Ovary (tissue), 9 donors: ENCODE data around the gene IL4I1. TPM values are rescaled to one million over a fixed set of nuclear protein-coding genes. Genes with fewer than 3 reads are reported as not detected.

Experiments
- DNase-seq, 5 donors: peaks; one replicate each; pipeline ENCODE4 v3.0.0-alpha.2; 2019 to 2020
- H3K27ac ChIP-seq, 2 donors: fragments of 200-600 bp; one replicate each; pipeline versions ENCODE4 v1.5.1 to v1.8.0; 2019 to 2022
- H3K27me3 ChIP-seq: fragments of 200-600 bp; one replicate; pipeline ENCODE4 v1.8.0; 2022
- H3K36me3 ChIP-seq: fragments of 200-600 bp; sonication (generic); one replicate; pipeline ENCODE4 v1.5.1; 2019
- H3K4me1 ChIP-seq: one replicate; pipeline ENCODE4 v1.8.1; 2013; ENCODE audit warnings: mild to moderate bottlenecking, moderate library complexity; ENCODE audit not compliant: insufficient read depth
- H3K4me3 ChIP-seq: fragments of 200-600 bp; sonication (generic); one replicate; pipeline ENCODE4 v1.5.1; 2017
- H3K9me3 ChIP-seq, 2 donors: fragments of 200-600 bp in 1 of 2; sonication (generic) in 1 of 2; one replicate each; pipeline versions ENCODE4 v1.5.1 to v1.8.1; 2013 to 2019; ENCODE audit warnings: mild to moderate bottlenecking in 1 of 2, moderate library complexity in 1 of 2
- EP300 ChIP-seq: sonication (generic); formaldehyde crosslinking; IDR thresholded peaks from one replicate; pipeline ENCODE4 v1.6.1; 2017; ENCODE audit warnings: antibody characterized with exemption
- POLR2A ChIP-seq: fragments of 450-650 bp; IDR thresholded peaks from one replicate; pipeline ENCODE4 v1.6.1; 2017; ENCODE audit warnings: antibody characterized with exemption, mild to moderate bottlenecking, moderate library complexity
- WGBS, 3 donors: extraction: QIAGEN DNeasy Blood & Tissue Kit in 1 of 3; methylation state at CpG; one replicate each; pipeline versions ENCODE4 v1.1.5 to v1.1.7; 2013 to 2017; 5-methylcytosine and 5-hydroxymethylcytosine counted together
- intact Hi-C, 4 donors: fragments of 100-400 bp; cut with DNase I; formaldehyde crosslinking; loops; one replicate each; pipeline versions ENCODE4 v1.11.0 to v1.15.1; 2022 to 2023
- polyA plus RNA-seq, 2 donors: library from polyadenylated mRNA; stranded (reverse); fragments of 200-250 nt in 1 of 2; fragments of 350-450 nt in 1 of 2; fragmentation: Illumina TruSeq in 1 of 2; extraction: RNeasy Lipid Tissue Mini Kit (QIAGEN cat#74804) in 1 of 2; gene quantifications; one replicate each; pipeline ENCODE4 v1.2.3, GENCODE V29; 2013 to 2014
- total RNA-seq, 7 donors: library from RNA; depleted of rRNA in 2 of 7; stranded (reverse); fragments of >200 nt in 2 of 7; fragmentation: NEBNext Ultra II Directional in 3 of 7; extraction: Animal tissue kit (Norgen Biotek cat#: 25700) in 3 of 7; gene quantifications; one replicate each; pipeline versions ENCODE4 v1.1.0 to v1.2.4, GENCODE V29; 2016 to 2023
- TF ChIP-seq, protein P1 (sequence below), 3 donors: fragments of 450-650 bp in 2 of 3; fragments of 200-600 bp in 1 of 3; IDR thresholded peaks; one replicate each; pipeline versions ENCODE4 v1.5.1 to v1.8.0; 2016 to 2022; ENCODE audit warnings: antibody characterized with exemption in 3 of 3, mild to moderate bottlenecking in 1 of 3
- donor health status: DM: no; HTN: no; CAD: no; lungs with moderate emphysema.
- donor health status: DM: no; HTN: no; CAD: no.
- donor health status: Bipolar disorder and iron deficiency.
- donor health status: DM: yes; HTN: yes; CAD: no.
- donor health status: DM: no; HTN: no; CAD: no.
- donor health status: DM: yes; HTN: yes; CAD: no.

The IL4I1 gene
- total and polyA plus RNA-seq, 9 donors: 0.24 to 4.3 (median 1.0) TPM; not detected in 1

DNA sequence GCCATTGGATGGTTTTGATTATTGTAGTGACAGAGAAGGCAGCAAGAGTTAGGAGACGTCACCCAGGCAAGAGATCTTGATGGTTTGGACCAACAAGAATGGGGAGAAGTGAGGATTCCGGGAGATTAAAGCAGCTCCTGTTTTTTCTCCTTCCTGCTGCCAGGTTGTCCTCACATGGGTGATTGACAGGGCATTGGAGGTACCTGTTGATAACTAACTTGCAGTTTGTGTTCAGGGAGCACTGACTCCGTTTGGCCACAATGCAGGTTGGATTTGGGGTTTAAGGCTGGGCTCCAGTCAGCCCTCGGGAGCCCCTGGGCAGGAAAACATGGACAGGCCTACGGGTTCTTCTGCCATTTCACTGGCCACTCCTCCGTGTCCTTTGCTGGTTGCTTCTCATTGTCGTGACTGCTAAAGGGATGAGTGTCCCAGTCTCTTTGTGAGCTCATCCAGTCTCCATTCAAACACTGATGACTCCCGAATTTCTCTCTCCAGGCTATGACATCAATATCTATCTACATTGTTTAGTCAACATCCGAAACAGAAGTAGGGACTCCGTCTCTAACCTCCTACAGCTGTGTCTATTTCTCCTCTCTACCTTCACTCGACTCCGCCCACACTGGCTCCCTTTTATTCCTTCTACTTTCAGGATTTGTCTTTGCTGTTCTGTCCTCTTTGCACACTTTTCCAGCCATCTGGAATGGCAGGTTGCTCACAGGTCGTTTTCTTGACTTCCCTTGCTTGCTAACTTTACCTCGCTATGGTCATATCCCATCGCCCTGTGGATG is 47.1 kb downstream of the IL4I1 start:
- no peaks in the 10 kb centered on the region for H3K27me3 ChIP-seq
- H3K4me3 ChIP-seq: no peak overlapping the region
- TF ChIP-seq, protein P1, sequence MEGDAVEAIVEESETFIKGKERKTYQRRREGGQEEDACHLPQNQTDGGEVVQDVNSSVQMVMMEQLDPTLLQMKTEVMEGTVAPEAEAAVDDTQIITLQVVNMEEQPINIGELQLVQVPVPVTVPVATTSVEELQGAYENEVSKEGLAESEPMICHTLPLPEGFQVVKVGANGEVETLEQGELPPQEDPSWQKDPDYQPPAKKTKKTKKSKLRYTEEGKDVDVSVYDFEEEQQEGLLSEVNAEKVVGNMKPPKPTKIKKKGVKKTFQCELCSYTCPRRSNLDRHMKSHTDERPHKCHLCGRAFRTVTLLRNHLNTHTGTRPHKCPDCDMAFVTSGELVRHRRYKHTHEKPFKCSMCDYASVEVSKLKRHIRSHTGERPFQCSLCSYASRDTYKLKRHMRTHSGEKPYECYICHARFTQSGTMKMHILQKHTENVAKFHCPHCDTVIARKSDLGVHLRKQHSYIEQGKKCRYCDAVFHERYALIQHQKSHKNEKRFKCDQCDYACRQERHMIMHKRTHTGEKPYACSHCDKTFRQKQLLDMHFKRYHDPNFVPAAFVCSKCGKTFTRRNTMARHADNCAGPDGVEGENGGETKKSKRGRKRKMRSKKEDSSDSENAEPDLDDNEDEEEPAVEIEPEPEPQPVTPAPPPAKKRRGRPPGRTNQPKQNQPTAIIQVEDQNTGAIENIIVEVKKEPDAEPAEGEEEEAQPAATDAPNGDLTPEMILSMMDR (IDR thresholded peaks at IDR 0.05): no peak
- TF ChIP-seq POLR2A (no peak), EP300 (no peak)
- intact Hi-C loops: loop anchor here in 1 of 4 donors (5.0 kb wide), 1 partner anchor 32 kb away; the partner anchor contains the start of gene MED25
- DNase-seq: no peak
- 89 to 93% (median 89%) methylated on average over 15 of the region's 15 CpGs for WGBS, 3 donors
- no peaks in the 10 kb centered on the region for H3K36me3 ChIP-seq
- peaks cover 5% of the 10 kb centered on the region for H3K4me1 ChIP-seq
- no peaks in the 10 kb centered on the region for H3K9me3 ChIP-seq
- no peak overlapping the region for H3K27ac ChIP-seq

DNA sequence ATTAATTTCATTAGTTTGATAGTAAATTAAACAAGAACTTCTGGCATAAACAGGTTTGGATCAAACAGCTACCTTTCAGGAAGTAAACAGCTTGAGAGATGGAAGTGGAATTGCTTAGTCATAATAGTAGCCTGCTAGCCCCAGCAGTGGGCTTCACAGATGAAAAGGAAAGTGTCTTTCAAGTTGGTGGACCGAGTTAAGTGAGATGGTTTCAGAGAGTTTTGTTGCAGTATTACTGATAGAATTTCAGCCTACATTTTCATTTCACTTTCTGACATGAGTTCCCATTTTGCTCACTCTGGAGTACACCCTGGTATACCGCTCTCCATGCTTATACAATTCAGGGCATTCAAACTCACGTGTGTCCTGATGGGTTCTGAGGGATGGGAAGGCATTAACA is 47.7 kb downstream of the IL4I1 start:
- no peak for TF ChIP-seq EP300
- TF ChIP-seq, protein P1 (IDR thresholded peaks at IDR 0.05): no peak
- TF ChIP-seq POLR2A: no peak
- no peaks in the 10 kb centered on the region for H3K36me3 ChIP-seq
- H3K4me3 ChIP-seq: no peak overlapping the region
- H3K9me3 ChIP-seq: no peaks in the 10 kb centered on the region
- H3K27ac ChIP-seq: no peak overlapping the region
- peaks cover 5% of the 10 kb centered on the region for H3K4me1 ChIP-seq
- intact Hi-C loops: no loop called here
- DNase-seq: no peak
- WGBS, 3 donors: 89 to 94% (median 89%) methylated on average over 3 of the region's 3 CpGs
- no peaks in the 10 kb centered on the region for H3K27me3 ChIP-seq

DNA sequence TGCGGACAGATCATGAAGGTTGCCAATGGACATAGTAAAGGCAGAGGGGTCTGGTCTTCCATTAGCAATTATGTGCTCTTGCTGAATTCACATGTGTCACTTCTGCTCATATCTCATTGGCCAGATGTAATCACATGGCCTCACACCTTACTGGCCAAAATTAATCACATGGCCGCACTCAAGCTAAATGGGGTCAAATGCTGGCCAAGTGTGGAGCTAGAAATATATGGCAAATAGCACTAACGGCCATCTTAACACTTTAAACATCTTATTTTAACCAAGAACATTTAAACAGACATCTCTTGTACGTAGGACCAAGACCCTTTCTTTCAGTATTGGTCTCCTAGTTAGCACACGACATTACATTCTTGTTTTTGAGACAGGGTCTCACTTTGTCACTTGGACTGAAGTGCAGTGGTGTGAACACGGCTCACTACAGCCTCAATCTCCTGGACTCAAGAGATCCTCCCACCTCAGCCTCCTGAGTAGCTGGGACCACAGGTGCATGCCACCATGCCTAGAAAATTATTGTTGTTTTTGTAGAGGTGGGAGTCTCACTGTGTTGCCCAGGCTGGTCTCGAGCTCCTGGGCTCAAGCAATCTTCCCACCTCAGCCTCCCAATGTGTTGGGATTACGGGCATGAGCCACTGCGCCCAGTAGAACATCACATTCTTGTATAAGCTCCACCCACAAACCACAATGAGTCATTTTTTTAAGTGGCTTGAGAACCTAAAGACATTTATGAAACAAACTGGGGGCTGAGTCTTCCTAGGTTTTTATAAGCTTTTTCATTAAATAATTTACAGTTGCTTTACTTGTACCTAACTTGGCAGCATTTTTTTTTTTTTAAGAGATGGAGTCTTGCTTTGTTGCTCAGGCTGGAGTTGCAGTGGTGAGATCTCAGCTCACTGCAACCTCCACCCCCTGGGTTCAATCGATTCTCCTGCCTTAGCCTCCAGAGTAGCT is 48.7 kb downstream of the IL4I1 start:
- Histone ChIP-seq H3K27ac (no peak overlapping the region), H3K36me3 (no peaks in the 10 kb centered on the region), H3K4me3 (no peak overlapping the region), H3K4me1 (peaks cover 4% of the 10 kb centered on the region), H3K9me3 (no peaks in the 10 kb centered on the region), H3K27me3 (no peaks in the 10 kb centered on the region)
- WGBS, 3 donors: 87 to 89% (median 87%) methylated on average over 10 of the region's 10 CpGs
- intact Hi-C loops: no loop called here
- TF ChIP-seq POLR2A: no peak
- TF ChIP-seq, protein P1 (IDR thresholded peaks at IDR 0.05): no peak
- TF ChIP-seq EP300: no peak
- no peak for DNase-seq

GRCh38 chr19:49846408-49846807 is 50.3 kb downstream of the IL4I1 start:
- Histone ChIP-seq H3K27me3 (no peaks in the 10 kb centered on the region), H3K36me3 (no peaks in the 10 kb centered on the region), H3K4me3 (no peak overlapping the region), H3K9me3 (no peaks in the 10 kb centered on the region), H3K27ac (no peak overlapping the region), H3K4me1 (peaks cover 2% of the 10 kb centered on the region)
- WGBS, 3 donors: 76 to 83% (median 79%) methylated on average over 5 of the region's 5 CpGs
- intact Hi-C loops: no loop called here
- DNase-seq: no peak
- TF ChIP-seq, protein P1 (IDR thresholded peaks at IDR 0.05): no peak
- TF ChIP-seq EP300 (no peak), POLR2A (no peak)
